SIG-M5 treated with dmso at 0.1 percent for 504 hours (cell line): ENCODE measurements around the gene PAPOLB.
"Not testable (repeated sequence)": the region's sequence is repeated elsewhere in the genome, so short reads cannot be mapped to it uniquely, and the experiment has no call there.

Experiments used
- DNase-seq: peaks from one replicate; lab custom pipeline; 2025; ENCODE audit not compliant: unreplicated experiment; lab: John Stamatoyannopoulos, UW

The PAPOLB gene

DNA sequence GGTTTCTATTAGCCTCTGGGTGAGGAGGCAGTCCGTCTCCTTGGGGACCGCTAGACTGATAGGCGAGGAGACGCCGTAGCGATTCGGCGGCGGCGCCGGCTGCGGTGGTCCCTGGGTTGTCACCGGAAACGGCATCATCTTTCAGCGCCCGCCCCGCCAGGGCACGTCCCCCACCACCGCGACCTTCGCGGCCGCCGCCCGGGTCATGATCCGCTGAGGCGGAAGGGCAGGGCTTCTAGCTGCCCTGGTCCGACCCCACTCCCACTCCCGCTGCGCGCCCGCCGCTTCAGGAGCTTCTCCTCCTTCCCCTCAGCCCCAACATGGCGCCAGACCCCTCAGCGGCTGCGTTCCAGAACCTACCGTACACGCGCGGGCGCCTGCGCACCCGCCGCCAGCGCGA is at the start of gene PAPOLB:
TSS of gene PAPOLB (minus strand) at position 358 of the 400 bp plus-strand sequence. CDS start at position 138, 220 bp downstream.
- DNase-seq, result no peak

DNA sequence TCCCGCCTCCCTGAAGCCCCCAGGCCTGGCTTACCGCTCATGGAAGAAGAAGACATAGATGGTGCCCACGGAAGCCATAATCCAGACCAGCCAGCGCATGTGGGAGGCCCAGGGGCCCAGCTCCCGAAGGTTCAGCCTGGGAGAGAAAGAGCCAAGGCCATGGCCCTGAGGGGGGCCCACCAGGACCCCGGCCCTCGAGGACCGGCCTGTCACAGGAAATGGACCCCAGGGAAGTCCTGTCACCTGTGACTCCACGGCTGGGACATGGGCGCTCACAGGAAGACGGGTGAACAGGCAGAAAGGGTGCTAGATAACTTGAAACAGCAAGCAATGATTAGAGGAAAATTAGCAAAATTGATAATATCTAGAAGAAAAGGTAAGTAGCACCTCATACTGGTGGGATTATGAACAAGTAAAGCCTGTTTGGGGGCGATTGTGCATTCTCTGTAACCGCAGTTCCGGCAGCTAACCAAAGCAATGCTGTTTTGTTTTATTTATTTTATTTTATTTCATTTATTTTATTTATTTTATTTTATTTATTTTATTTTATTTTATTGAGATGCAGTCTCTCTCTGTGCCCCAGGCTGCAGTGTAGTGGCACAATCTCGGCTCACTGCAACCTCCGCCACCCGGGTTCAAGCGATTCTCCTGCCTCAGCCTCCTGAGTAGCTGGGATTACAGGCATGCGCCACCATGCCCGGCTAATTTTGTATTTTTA is 49.4 kb upstream of the PAPOLB start:
- DNase-seq, result no peak

DNA sequence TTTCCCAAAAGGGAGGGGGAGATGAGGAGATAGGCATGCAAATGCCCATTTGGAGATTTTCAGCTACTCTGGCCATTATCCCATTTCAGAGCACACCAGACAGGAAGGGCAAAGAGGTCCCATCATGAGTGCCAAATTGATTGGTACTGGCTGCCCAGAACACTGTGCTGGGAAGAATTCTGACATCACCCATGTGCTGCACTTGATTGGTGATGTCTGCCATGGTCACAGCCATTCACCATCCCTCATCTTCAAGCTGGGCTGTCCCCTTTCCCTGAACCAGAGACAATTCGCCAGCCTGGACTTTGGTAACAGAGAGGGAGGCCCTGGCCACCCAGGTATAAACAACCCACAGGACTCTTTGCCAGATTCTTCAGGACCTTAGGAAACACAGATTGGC is 44.9 kb upstream of the PAPOLB start:
- DNase-seq, result no peak

- no peak for DNase-seq
Observed at GRCh38 chr7:4905171-4905570, 43.3 kb upstream of the PAPOLB start.

DNA sequence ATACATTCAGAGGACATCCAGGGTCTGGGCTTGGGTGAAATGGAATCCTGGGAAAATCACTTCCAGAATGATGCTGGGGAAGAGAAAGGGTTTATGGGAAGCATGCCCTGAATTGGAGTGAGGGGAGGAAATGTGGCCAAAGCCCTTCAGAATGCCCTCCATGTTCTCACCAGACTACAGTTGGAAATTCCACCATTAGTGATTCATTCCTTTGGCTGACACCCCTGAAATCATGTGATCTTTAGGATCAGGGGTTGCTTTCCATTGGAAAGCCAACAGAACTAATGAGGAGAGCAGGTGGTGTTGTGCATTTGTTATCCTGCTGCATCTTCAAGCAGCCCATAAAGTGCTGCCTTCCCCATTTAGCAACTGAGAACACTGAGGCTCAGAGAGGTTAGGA is 42.5 kb upstream of the PAPOLB start:
- no peak for DNase-seq

GRCh38 chr7:4895766-4896165 is 33.9 kb upstream of the PAPOLB start:
- no peak for DNase-seq

DNA sequence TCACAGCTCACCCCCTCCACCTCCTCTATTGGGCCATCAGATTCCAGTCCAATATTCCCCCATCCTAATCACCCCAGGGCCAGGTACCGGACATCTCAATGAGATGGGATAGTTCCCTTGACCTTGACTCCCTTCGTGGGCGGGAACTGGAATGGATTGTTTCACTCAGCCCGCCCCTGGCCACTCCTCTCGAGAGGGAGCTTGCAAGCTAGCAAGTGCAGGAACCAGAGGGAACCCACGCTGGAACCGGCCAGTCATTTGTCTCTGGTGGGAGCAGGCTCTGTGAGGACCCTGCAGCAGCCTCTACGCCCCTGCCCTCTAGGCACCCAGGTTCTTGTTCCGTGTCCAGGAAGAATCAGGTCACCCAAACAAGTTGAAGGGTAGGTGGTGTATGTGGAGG is 32.7 kb upstream of the PAPOLB start:
- no peak for DNase-seq

GRCh38 chr7:4893929-4894475 is 32.2 kb upstream of the PAPOLB start:
- DNase-seq, result no peak

GRCh38 chr7:4893188-4893587 is 31.4 kb upstream of the PAPOLB start:
- not testable (repeated sequence) for DNase-seq

DNA sequence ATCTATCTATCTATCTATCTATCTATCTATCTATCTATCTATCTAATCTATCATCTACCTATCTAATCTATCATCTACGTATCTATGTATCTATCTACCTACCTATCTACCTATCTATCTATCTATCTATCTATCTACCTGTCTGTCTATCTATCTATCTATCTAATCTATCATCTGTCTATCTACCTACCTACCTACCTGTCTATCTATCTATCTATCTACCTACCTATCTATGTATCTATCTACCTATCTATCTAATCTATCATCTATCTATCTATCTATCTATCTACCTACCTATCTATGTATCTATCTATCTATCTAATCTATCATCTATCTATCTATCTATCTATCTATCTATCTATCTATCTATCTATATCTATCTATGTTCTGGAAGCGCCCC is 29.7 kb upstream of the PAPOLB start:
- DNase-seq, result not testable (repeated sequence)

DNA sequence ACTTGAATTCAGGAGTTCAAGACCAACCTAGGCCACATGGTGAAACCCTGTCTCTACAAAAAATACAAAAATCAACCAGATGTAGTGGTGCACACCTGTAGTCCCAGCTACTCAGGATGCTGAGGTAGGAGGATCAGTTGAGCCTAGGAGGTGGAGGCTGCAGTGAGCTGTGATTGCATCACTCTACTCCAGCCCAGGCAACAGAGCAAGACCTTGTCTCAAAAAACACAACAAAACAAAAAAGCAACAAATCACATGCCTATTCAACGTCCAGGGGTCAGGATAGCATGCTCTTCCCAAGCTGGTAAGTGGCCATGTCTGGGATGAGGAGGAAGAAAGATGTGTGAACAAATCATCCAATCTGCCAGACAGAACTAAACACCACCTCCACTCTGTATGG is 27.9 kb upstream of the PAPOLB start:
- DNase-seq, result no peak

GRCh38 chr7:4888161-4888560 is 26.3 kb upstream of the PAPOLB start:
- DNase-seq, result no peak

DNA sequence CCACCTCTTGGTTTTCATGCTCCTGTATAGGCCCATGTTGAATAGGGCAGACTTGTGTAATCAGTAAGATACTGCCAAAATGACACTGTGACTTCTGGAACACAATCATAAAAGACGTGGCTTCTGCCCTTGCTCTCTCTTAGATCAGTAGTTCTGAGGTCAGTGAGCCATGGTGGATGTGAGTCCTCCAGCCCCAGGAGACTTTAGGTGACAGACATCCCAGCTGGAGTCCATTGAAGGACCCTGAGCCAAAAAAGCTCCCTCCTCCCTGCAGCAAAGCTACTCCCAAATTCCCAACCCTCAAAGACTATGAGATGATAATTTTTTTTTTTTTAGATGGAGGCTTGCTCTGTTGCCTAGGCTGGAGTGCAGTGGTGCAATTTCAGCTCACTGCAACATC is 24.8 kb upstream of the PAPOLB start:
- no peak for DNase-seq

DNA sequence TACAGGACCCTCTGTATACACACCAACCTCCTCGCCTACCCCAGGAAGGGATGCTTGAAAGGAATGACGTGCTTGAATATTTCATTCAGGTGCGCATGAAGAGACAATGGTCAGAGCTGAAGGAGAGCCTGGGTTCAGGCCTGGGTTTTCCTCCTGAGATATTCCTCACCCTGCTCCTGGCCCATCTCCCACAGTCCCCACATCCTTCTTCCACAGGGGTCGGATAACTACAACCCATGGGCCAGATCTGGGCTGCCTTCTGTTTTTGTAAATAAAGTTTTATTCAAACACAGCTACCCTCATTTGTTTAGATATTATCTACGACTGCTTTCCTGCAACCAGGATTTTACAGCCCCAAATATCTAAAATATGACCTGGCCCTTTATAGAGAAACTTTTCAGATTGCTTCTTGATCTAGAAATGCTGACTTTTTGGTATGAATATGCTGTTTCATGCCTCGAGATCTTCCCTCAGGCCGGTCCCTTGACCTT is 23.5 kb upstream of the PAPOLB start:
- DNase-seq, result no peak

DNA sequence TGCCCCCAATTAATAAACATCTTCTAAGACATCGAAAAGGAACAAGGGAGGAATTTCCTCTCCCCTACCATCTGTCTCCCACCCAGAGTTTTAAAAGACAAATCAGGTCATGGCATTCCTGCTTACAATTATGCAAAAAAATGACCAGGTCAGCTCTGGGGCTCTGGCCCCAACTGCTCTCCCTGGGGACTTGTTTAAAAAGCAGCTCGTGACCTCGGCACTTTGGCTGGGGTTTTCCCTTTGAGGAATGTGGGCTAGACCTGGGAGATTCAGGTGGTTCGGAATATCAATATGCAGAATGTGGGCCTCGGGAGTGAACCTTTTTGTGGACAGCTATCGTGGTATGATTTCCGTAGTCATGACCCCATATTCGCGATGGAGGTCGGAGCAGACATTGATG is 22.3 kb upstream of the PAPOLB start:
- DNase-seq, result no peak

DNA sequence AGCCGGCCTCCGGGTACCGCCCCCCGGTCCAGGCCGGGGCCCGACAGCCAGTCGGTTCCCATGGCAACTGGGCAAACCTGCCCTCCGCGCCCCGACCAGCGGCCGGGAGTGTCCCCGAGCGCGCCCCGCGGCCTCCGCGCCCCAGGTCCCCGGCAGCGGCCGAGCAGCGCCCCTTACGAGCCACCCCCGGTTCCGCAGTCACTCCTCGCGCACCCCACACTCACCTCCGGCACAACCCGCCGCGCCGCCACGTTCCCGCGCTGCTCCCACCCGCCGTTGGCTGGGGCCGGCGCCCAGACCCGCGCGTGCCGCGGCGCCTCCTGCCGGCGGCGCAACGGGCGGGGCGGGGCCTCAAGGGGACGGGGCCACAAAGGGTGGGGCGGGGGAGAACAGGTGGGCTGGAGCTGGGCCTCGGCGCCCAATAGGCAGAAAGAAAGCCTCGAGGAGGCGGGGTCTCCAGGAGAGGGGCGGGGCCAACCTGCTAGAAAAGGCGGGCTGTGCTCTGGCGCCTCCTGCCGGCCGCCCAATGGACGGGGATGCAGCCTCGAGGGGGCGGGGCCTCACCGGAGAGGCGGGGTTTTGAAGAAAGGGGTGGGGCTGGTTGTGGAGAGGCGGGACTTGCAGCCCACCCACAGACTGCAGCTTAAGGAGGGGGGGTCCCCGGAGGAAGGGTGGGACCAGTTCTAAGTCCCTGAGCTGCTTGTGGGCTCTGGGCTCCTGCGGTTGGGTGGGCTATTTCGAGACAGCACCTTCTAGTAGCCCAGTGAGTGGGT is 21.7 kb upstream of the PAPOLB start, which contains the start of gene RADIL:
TSS of gene RADIL (minus strand) at position 345 of the 773 bp plus-strand sequence. CDS start 5,577 bp downstream, outside the sequence.
- peak; percentile 85 for DNase-seq

DNA sequence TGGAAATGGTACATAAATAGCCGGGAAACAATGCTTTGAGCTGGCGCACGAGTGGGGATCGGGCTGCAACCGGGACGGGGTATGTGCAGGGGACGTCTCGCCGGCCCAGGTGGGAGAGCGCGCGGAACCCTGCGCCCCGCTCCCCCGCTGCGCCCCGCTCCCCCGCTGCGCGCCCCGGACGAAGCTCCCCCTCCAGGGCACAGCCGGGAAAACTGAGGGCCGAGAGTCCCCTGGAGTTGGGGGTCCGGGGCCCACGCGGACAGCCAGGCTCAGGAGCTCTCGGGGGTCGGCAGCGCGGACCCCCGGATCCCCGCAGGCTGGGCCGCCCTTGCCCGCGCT is 21.2 kb upstream of the PAPOLB start:
- no peak for DNase-seq

DNA sequence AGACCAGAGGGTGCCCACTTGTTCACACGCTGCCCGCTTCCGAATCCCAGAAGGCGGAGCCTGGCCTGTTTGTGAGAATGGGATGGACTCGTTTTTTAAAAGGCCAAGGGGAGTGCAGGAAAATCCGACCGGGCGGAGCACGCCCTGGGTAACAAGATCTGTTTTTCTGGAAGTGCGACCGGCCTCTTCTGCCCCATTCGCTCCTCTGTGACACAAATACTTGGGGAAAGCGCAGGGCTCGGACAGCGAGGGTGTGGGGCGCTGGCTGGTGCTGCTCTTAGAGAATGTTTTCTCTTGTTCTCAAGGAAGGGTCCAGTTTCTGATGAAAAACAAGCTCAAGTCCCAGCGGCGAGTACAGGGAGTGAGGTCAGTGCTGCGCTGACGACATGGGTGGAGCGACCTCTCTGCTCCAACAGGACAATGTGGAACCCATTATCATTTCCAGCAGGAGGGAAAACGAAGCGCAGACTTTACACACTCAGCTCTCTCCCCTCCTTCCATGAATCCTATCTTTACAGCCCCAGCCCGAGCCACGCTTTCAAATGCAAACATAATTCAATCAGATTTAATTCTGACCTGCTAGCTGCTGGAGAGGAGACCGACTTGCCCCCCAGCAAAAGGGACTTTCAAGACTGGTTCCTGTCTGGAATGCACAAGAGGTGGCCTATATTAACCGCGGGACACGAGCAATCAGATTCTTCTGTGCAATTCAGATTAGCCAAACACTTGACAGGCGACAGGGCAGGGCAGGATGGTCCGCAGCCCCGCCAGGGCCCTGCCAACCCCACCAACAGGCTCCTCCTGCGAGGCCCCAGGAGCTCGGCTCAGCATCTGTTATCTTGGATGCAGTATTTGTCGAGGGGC is 20.6 kb upstream of the PAPOLB start:
- DNase-seq, result no peak

DNA sequence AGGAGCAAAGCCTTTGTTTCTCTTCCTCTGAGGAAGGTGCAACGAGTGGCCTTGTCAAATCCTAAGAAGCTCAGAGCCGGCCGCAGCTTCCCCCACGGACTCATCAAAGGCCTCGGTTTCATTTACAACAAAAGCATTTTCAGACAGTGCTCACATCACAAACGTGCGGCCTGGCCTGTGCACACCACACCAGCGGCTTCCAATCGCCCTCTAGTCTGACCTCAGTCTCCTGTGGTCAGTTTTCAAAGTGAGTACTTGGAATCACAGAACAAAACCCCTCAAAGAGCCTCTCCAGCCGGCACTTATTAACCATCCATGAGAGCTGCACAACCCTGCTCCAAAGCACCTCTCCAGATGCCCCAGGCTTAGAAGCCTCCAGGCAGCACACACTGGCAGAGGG is 18.4 kb upstream of the PAPOLB start:
- DNase-seq, result no peak

GRCh38 chr7:4879396-4880081 is 17.7 kb upstream of the PAPOLB start:
- DNase-seq, result no peak
